Mesothelial cell of epicardium (in vitro differentiated cells): ENCODE data around the gene CTSD. TPM values are rescaled to one million over a fixed set of nuclear protein-coding genes. Genes with fewer than 3 reads are reported as not detected.

Experiments
- DNase-seq, 2 experiments: peaks; one replicate each; pipeline ENCODE4 v3.0.0; 2021; ENCODE audit warnings: low spot score in 2 of 2; ENCODE audit not compliant: unreplicated experiment in 2 of 2
- H3K27ac Mint-ChIP-seq: 2 replicates; pipeline ENCODE4 v1.8.0; 2021; ENCODE audit warnings: mixed read lengths
- H3K27me3 Mint-ChIP-seq: 2 replicates; pipeline ENCODE4 v1.8.0; 2021; ENCODE audit warnings: low read depth, mixed read lengths
- H3K36me3 Mint-ChIP-seq: 2 replicates; pipeline ENCODE4 v1.8.0; 2021; ENCODE audit warnings: mixed read lengths
- H3K4me1 Mint-ChIP-seq: 2 replicates; pipeline ENCODE4 v1.8.0; 2021; ENCODE audit warnings: mixed read lengths
- H3K4me3 Mint-ChIP-seq: 2 replicates; pipeline ENCODE4 v1.8.0; 2021; ENCODE audit warnings: mild to moderate bottlenecking, moderate library complexity, mixed read lengths
- H3K9me3 Mint-ChIP-seq: 2 replicates; pipeline ENCODE4 v1.8.0; 2021; ENCODE audit warnings: mixed read lengths
- total RNA-seq: library from RNA; stranded (reverse); gene quantifications from 3 replicates; pipeline ENCODE4 v1.2.1, GENCODE V29; 2021
- TF ChIP-seq, protein P1 (sequence below): fragments of 200-600 bp; sonication (generic); IDR thresholded peaks from one replicate; pipeline ENCODE4 v1.5.0; 2021; ENCODE audit warnings: antibody characterized with exemption; ENCODE audit not compliant: unreplicated experiment

The CTSD gene
- total RNA-seq, 1 donor from 2014 or later, result 139 TPM

- H3K36me3 Mint-ChIP-seq, result peaks cover 3% of the 10 kb centered on the region
- no peaks in the 10 kb centered on the region for H3K27me3 Mint-ChIP-seq
These were observed 6.6 kb downstream of the CTSD start for GRCh38 chr11:1756791-1757771.

DNA sequence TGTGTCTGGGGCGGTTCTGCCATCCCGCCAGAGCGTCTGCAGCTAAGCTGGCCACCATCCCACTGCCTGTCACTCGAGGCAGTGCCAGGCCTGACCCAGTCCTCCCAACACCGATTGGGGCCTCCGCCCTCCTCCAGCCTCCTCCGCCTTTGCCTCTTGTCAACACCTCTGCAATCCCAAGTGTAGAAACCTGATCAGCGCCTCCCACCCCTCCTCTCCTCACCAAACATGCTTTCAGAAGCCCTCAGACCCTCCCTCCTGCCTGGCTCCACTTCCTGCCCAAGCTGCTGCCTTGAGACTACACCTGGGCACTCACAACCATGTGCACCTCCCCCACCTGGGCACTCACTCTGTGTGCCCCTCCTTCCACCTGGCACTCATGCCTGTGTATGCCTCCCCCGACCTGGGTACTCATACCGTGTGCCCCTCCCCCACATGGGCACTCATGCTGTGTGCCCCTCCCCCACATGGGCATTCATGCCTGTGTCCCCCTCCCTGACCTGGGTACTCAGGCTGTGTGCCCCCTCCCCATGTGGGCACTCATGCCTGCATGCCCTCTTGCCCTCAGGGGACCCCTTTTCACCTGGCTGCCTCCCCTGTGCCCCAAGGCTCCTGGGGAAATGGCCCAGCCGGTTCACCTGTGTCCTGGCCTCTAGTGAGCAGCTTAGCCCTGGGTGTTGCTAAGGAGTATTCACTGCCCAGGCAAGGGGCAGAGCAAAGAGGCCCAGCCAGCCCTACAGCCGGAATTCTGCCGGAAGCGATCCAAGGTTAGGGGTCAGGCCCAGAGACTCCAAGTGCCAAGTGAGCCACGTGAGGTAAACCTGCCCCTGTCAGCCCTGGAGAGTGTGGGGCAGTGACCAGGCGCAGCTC is 7.8 kb downstream of the CTSD start:
- Mint-ChIP-seq H3K27ac (no peak overlapping the region), H3K4me1 (no peaks in the 10 kb centered on the region), H3K4me3 (no peak overlapping the region), H3K27me3 (no peaks in the 10 kb centered on the region), H3K9me3 (no peaks in the 10 kb centered on the region), H3K36me3 (peaks cover 3% of the 10 kb centered on the region)
- TF ChIP-seq, protein P1, sequence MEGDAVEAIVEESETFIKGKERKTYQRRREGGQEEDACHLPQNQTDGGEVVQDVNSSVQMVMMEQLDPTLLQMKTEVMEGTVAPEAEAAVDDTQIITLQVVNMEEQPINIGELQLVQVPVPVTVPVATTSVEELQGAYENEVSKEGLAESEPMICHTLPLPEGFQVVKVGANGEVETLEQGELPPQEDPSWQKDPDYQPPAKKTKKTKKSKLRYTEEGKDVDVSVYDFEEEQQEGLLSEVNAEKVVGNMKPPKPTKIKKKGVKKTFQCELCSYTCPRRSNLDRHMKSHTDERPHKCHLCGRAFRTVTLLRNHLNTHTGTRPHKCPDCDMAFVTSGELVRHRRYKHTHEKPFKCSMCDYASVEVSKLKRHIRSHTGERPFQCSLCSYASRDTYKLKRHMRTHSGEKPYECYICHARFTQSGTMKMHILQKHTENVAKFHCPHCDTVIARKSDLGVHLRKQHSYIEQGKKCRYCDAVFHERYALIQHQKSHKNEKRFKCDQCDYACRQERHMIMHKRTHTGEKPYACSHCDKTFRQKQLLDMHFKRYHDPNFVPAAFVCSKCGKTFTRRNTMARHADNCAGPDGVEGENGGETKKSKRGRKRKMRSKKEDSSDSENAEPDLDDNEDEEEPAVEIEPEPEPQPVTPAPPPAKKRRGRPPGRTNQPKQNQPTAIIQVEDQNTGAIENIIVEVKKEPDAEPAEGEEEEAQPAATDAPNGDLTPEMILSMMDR, result no peak
- DNase-seq, result no peak

More at GRCh38 chr11:1756791-1757771, 6.6 kb downstream of the CTSD start:
- TF ChIP-seq, protein P1, result no peak
- Mint-ChIP-seq H3K4me1 (no peaks in the 10 kb centered on the region), H3K27ac (no peak overlapping the region), H3K4me3 (no peak overlapping the region), H3K9me3 (no peaks in the 10 kb centered on the region)
- DNase-seq, result no peak

GRCh38 chr11:1755344-1755691 is 8.4 kb downstream of the CTSD start:
- H3K36me3 Mint-ChIP-seq, result peaks cover 3% of the 10 kb centered on the region
- H3K27me3 Mint-ChIP-seq, result peaks cover 5% of the 10 kb centered on the region
- H3K4me3 Mint-ChIP-seq, result no peak overlapping the region
- no peak for DNase-seq
- H3K27ac Mint-ChIP-seq, result no peak overlapping the region
- peaks cover 3% of the 10 kb centered on the region for H3K4me1 Mint-ChIP-seq
- TF ChIP-seq, protein P1, result no peak
- no peaks in the 10 kb centered on the region for H3K9me3 Mint-ChIP-seq

- TF ChIP-seq, protein P1, result no peak
- Mint-ChIP-seq H3K36me3 (peaks cover 3% of the 10 kb centered on the region), H3K27me3 (peaks cover 13% of the 10 kb centered on the region), H3K27ac (no peak overlapping the region), H3K4me3 (no peak overlapping the region), H3K9me3 (no peaks in the 10 kb centered on the region), H3K4me1 (peaks cover 10% of the 10 kb centered on the region)
- no peak for DNase-seq
These were observed 9.2 kb downstream of the CTSD start for GRCh38 chr11:1754376-1755150.

DNA sequence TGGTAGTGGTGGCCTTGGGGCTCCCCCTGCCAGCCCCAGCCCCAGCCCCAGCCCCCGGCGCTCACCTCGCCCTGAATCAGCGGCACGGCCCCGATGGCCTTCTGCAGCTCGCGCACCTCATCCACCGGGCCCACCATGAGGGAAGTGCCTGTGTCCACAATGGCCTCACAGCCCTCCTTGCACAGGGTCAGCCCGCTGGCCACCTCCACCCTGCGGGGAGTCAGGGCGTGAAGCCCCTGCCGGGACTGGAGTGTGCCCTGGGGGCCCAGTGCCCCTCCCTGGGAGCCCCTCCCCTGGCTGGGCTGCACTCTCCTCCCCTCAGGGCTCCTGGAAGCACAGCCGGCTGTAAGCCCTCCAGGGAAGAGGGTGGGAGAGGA is 9.8 kb downstream of the CTSD start:
- Mint-ChIP-seq H3K27ac (no peak overlapping the region), H3K4me1 (peaks cover 12% of the 10 kb centered on the region), H3K27me3 (peaks cover 18% of the 10 kb centered on the region), H3K9me3 (no peaks in the 10 kb centered on the region), H3K4me3 (no peak overlapping the region), H3K36me3 (peaks cover 3% of the 10 kb centered on the region)
- TF ChIP-seq, protein P1, result no peak
- DNase-seq, result no peak
